ENCODE results near the gene ANOS1.
"Not testable (repeated sequence)": the region's sequence is repeated elsewhere in the genome, so short reads cannot be mapped to it uniquely, and the experiment has no call there.

Gene ANOS1, protein sequence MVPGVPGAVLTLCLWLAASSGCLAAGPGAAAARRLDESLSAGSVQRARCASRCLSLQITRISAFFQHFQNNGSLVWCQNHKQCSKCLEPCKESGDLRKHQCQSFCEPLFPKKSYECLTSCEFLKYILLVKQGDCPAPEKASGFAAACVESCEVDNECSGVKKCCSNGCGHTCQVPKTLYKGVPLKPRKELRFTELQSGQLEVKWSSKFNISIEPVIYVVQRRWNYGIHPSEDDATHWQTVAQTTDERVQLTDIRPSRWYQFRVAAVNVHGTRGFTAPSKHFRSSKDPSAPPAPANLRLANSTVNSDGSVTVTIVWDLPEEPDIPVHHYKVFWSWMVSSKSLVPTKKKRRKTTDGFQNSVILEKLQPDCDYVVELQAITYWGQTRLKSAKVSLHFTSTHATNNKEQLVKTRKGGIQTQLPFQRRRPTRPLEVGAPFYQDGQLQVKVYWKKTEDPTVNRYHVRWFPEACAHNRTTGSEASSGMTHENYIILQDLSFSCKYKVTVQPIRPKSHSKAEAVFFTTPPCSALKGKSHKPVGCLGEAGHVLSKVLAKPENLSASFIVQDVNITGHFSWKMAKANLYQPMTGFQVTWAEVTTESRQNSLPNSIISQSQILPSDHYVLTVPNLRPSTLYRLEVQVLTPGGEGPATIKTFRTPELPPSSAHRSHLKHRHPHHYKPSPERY

DNA sequence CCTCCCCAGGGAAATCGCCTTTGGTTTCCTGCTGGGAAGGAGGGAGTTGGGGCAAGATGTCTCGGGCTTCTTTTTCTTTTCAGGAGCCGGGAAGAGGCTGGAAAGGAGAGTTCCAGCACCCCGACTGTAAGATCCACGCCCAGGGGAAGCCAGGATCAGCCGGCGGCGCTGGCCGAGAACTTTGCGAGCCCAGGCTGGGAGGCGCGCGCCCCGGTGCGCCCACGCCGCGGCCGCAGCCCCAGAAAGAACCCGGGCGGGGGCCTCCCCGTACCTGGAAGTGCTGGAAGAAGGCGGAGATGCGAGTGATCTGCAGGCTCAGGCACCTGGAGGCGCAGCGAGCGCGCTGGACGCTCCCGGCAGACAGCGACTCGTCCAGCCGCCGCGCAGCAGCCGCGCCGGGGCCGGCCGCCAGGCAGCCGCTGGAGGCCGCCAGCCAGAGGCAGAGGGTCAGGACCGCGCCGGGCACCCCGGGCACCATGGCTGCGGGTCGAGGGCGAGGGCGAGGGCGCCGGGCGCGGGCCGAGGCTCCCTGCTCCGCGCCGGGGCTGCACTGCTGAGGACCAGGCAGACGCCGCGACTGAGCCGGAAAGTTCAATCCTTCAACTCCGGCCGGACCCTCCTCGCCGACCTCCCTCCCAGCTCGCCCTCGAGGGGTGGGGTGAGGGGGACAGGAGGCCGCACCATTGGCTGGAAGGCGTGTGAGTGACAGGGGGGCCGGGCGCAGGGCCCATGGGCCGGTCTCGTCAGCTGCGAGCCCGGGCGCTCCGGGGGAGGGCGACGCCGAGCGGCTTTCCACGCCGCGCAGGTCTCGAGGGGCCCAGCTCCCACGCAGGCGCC lies at the start of gene ANOS1:
ANOS1 (minus strand) TSS at position 579 of the 837 bp plus-strand sequence; CDS start at position 478, 101 bp downstream.
- no peak for DNase-seq (ENCODE audit: low read depth in 2 of 2)

DNA sequence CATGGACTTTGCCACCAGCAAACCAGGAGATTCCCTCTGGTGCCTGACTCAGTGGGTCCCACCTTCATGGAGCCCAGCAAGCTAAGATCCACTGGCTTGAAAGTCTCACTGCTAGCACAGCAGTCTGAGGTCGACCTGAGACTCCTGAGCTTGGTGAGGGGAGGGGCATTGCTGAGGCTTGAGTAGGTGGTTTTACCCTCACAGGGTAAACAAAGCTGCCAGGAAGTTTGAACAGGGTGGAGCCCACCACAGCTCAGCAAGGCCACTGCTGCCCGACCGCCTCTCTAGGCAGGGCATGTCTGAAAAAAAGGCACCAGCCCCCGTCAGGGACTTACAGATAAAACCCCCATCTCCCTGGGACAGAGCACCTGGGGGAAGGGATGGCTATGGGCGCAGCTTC lies 41.2 kb upstream of the ANOS1 start:
- no peak for DNase-seq (ENCODE audit: low read depth in 2 of 2)

DNA sequence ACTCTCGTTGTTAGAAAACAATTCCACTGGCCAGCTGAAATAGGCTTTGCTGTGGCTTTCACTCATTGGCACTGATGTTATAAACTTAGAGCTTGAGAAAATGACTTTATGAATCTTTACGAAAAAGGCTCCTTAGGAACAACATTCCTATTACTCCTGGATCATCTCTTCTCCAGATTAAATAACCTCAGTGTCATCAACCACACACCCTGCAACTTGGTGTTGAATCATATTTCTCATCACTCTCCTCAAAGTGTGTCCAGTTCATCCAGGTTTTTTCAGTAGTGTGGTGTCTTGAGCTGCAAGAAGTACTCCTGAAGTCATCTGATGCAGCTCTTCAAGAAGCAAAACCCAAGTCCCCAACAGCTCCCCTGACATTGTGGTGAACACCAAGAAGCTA lies 28.1 kb upstream of the ANOS1 start:
- no peak for DNase-seq (ENCODE audit: low read depth in 2 of 2)

DNA sequence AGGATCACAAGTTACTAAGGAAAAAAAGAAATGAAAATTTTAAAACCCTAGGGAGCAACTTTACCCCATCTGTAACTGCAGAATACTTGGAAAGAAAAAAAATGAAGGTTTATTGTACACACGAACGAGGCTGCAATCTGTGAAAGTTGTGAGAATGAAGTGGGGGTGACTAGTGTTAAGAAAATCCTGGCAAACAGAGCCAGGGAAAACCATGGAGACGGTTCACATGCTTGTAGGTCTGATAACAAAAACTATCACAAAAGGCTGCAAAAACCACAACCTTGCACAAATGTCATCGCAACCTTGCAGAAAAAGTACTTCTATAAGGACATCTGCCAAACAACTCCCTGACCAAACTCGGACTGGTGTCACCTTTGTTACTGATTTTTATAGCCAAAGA lies 26.8 kb upstream of the ANOS1 start:
- not testable (repeated sequence) for DNase-seq (ENCODE audit: low read depth in 2 of 2)

DNA sequence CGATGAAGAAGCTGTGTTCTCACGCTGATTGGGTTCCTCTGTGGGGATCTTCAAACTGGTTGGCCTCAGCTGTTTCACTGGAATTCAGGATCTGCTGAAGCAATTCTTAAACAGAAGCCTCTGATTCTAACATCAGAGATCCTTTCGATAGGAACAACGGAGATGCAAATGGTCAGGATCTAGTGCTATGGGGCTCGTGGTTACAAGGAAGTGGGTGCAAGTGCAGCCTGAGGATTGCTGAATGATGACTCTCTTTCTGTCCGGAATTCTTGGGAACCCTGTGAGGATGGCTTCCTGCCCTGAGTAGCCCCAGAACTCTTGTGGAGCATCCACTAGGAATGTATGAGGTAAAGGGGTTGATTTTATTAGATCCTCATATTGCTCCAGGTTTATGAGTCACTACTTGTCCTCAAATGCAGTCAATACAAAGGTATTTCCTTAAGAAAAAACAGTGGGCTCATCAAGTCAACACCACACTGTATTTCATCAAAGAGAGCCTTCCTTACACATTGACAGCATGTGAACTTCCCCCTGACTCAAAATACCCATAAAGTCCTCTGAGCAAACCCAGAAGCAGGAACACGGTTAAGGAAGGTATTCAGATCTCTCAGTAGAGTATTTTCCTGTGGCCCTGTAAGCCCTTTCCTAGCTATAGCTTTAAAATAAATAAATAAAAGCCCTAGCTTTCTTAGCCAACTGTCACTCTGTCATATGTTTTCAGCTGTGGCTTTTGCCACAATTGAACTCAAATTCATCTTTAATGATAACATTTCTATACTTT lies 25.9 kb upstream of the ANOS1 start:
- not testable (repeated sequence) for DNase-seq (ENCODE audit: low read depth in 2 of 2)

DNA sequence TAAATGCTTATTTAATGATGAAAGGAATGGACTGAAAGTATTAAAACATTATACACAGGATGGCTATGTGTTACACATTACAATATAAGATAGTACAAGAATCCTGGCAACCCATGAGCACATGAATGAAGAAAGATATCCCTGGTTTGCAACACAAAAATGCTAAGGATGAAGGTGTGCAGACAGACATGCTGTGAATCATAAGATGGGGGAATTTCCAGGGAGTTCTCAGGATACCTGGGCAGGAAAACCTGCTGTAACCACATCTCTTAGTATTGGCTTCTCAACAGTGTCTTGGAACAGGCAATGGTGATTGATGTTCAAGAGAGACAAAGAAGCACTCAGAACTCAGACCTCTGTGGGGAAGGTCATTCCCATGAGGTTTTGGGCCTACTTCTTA lies 23.9 kb upstream of the ANOS1 start:
- DNase-seq (ENCODE audit: low read depth in 2 of 2), result no peak

DNA sequence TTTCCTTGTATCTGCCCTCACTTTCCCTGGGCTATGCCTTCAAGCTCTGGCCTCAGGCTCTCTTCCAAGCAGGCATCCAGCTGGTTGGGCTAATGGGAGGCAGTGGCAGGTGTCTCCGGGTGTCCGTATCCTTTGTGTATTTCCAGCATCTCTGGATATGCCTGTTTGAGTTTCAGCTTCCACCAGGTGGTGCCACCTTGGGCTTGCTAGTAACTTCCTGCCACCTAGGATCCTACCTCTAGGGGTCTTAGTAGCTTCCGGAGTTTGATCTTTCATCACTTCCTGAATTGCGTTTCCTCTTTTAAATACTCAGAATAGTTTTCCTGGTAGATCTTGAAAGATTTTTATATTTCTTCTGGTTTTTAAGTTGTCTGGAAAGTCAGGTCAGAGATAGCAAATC lies 23.2 kb upstream of the ANOS1 start:
- DNase-seq (ENCODE audit: low read depth in 2 of 2), result no peak

DNA sequence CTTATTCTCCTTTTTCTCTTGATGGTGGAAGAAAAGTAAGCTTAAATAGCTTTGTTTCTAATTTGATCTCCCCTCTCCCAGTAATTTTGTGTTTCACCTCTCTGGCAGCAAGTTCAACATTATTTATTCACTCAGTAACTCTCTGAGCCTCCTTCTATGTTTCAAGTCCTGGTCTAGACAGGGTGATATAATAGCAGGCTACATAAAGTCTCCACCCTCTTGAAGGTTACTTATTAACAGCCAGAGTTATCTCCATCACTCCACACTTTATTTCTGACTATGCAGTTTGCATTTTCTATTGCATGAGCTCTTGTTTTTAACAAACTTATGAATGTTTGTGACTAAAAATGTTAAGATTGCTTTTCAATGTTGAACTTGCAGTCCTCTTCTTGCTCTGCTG lies 17.8 kb upstream of the ANOS1 start:
- DNase-seq (ENCODE audit: low read depth in 2 of 2), result no peak

DNA sequence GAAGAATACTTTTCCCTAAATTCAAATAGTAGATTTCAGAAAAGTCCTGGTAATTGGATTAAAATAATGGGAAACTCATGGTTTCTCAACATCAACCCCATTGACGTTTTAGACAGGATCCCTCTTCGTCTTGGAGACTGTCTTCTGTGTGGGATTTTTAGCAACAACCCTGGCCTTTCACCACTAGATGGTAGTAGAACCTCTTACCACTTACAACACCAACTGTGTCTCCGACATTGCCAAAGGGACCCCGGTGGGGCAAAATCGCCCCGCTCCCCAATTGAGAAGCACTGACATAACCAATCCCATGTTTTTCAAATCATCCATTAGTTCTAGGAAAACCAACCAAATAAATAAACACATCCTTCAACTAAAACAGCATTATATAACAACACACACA lies 16.9 kb upstream of the ANOS1 start:
- DNase-seq (ENCODE audit: low read depth in 2 of 2), result no peak

DNA sequence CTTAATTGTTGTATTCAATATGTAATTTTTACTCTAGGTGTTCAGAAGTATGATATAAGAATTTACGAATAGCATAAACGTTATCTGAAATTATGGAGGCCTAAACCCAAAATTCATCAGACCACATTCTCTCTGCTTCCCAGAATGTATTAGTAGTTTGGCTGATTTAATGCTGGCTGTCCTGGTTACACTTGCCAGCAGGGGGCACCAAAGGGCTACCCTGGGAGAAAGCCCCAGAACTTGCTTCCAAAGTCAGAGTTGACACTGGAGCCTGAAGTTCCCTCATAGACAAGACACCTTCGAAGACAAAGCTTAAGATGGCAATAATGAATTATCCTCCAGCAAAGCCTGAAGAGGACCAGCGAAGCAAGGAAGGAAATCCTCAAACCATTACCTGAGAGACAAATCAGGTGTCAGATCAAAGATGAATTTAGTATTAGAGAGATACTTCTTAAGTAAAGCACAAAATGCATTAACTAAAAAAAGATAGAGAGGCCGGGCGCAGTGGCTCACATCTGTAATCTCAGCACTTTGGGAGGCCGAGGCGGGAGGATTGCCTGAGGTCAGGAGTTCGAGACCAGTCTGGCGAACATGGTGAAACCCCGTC lies 11.3 kb upstream of the ANOS1 start:
- peak in 1 of 2 donors; percentile 24 for DNase-seq (ENCODE audit: low read depth in 2 of 2)

DNA sequence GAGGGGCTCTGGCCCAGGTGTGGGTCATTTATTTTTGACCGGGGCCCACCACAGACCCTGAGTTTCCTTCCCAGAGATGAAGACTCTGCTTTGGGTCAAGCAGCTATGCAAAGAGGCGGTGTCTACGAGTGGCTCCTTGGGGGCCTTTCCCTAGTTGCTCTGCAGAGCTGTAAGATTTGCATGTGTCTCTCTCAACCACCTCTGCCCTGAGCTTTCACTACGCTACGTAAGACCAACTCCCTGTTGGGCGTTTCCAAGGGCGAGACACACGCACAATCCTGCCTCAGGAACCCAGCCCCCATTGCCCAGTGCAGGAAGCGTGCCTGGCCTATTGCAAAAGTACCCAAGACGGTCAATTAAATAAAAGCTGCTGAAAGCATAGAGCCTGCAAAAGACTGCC lies 10.0 kb upstream of the ANOS1 start:
- no peak for DNase-seq (ENCODE audit: low read depth in 2 of 2)

DNA sequence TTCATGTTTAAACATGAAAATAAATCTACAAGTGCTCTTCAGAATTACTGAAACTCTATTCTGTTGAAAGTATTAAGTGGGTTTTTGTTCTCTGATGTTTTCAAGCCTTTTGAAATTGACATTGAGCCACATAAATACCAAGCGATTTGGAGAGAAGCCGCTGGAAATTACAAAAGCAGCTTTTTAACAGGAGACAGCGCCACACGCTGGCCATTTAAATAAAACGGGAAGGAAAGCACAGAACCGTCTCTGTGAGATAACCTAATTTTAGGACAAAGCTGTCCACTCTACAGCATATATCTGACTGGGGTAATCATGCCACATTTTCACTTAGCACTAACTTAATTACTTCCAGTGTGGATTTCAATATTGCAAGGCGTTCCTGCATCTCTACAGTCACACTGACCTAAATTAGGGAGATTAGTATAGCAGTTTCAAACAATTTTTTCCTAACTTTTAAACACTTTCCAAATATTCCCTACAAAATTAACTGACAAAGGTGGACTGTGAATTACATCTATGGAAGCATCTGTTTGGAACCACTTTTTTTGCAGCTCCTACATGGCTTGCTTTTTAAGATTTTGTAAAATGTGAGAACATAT lies 6.8 kb upstream of the ANOS1 start:
- no peak for DNase-seq (ENCODE audit: low read depth in 2 of 2)

DNA sequence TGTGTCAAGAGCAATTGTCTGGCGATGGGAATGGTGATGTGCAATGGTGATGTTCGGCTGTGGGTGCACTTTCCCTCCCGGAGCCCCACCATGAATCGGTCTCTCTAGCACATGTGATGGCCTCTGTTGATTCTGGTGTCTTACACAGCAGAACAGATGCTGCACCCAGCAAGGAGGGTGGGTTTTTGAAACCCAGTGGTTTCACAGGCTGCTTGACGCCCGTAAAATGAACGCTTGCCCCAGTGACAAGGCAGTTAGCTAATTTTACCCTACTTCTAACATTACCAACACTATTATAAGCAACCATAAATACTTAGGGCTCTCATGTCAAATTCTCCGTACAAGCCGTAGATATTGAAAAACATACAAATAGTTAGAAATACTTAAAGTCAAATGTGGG lies 5.9 kb upstream of the ANOS1 start:
- DNase-seq (ENCODE audit: low read depth in 2 of 2), result no peak

DNA sequence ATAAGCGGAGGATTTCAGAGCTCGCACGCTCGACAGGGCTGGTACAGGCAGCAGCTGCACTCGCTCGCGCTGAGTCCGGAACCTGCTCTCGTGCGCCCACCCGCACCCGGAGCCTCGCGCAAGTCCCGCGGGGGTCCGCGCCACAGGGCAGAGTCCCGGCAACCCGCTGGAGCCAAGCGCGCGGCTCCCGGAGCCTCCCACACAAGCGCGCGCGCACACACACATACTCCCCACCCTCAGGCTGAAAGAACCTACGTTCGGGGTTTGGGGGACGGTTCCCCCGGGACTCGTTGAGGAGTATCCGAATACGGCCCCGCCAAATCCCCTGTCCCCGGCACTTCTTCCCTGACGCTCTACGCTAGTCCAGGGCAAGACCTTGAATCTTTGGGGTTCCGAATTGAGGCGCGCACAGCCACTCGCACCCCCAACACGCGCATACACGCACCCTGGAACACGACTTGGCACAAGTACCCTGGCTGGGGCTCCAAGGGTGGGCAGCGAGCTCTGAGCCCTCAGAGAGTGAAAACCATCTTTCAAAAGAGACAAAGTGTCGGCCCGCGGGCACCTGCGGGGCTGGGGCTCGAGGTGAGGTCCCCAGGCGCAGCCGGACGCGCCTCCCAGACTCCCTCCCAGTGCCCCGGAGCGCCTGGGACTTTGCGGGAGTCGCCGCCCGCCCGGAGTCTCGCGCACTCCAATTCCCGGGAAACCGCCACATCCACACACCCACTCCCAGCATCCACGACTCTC lies 952 bp downstream of the ANOS1 start:
- no peak for DNase-seq (ENCODE audit: low read depth in 2 of 2)

DNA sequence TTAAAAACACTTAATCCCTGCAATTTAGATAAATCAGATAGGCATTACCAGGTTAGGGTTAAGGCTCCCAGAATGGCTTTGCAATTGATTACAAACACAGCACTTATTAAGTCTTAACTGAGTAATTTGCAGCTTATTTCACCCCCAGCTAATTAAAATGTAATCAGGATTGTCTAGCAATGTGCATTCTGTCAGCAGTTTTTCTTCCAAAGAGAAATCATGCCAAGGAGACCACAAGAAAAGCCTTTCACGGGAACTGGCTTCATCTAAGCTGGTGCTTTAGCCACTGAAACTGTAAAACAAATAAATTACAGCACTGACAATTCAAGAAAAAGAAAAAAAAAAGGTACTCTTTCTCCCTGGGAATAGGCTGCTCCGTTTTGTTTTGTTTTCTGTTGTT lies 2.1 kb downstream of the ANOS1 start:
- no peak for DNase-seq (ENCODE audit: low read depth in 2 of 2)

DNA sequence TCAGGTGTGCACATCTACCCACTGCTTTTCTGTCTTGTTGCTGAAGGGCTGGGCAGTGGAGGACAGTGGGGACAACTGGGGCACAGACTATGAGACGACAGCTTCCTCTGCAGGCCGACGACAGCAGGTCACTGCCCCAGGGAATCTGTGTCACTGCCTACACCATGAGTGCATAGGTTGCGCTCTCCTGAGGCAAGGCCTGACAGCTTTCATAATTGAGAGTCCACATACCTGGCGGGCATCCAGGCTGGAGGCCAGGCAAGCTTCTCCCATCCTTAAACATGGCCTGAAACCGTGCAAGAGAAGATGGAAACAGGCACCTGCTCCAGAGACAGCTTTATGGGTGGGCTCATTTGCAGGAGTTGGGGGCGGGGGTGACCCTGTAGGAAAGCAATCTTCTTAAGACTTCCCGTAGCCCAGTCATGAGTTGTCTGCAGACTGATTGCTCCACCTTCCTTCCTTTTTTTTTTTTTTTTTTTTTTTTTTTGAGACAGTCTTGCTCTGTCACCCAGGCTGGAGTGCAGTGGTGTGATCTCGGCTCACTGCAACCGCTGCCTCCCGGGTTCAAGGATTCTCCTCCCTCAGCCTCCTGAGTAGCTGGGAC lies 2.9 kb downstream of the ANOS1 start:
- DNase-seq (ENCODE audit: low read depth in 2 of 2), result no peak

DNA sequence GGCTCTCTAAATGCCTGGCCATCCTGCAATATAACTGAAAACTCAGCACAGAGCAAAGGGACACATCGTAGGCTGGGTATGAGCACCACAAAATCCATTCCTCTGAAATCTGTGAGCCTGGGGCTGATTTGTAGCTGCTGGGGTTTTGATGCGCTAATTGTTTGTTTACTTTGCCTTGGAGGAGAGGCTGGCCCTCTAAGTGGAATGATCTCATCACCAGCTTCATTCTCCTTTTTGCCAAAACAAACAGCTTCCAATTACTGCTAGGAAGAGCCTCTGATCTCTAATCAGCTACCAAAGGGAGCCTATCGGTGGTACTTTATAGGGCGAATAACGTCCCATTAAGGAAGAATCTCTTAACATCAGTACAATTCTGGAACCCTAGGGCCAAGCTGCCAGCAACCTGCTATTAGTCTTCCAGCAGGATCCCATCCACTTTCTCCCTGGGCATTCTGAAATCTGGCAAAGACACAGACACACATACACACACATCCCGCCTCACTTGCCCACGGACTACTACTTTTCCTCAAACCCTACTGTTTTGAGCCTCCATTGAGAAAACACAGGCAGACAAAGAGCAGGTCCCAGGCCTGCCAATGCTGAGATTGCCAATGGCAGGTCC lies 5.8 kb downstream of the ANOS1 start:
- no peak for DNase-seq (ENCODE audit: low read depth in 2 of 2)

DNA sequence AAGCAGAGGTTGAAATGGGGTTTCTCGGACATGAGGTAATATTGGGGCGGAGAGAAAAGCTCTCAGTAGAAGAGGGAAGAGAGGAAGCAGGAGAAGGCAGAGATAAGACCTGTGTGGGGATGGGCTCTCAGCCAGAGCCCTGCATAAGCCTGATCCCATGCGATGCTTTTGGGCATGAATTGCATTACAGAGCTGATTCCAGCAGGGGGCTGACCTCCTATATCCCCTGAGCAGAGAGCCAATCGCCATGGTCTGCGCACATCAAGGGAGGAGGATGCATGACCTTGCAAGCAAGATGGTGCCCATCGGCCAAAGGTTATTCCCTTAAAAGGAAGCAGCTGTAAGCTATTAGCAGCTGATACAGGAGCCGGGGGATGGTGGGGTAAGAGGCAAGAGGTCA lies 7.6 kb downstream of the ANOS1 start:
- no peak for DNase-seq (ENCODE audit: low read depth in 2 of 2)

DNA sequence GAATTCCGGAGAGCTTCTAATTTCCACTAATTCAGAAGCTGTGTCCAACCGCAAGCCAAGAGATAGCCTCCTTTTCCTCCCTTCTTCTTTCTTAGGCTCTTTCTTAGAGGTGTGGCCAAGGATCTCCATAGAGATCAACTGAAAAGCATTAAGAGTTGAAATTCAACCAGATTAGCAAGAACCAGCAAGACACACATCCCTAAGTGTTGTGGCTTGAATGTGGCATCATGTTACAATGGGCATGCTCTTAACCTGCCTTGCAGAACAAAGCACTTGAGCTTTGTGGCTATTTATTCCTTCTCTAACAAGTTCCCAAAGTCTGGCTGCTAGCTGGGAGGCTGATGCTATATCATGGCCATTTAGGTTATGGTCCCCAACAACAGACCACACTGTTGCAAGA lies 10.4 kb downstream of the ANOS1 start:
- DNase-seq (ENCODE audit: low read depth in 2 of 2), result no peak
